Prostate gland (tissue), 2 donors: ENCODE measurements around the gene RAD51.

Experiments used
- CTCF ChIP-seq, 4 experiments: fragments of 200-600 bp in 2 of 4; fragments of 450-650 bp in 2 of 4; sonication (generic) in 2 of 4; IDR thresholded peaks; 1 replicate in 3 of 4; 2 replicates in 1 of 4; pipeline ENCODE4 v1.5.1; 2016 to 2019; ENCODE audit warnings: antibody characterized with exemption in 4 of 4, mild to moderate bottlenecking in 2 of 4, moderate library complexity in 2 of 4
- POLR2A ChIP-seq: fragments of 450-650 bp; IDR thresholded peaks from one replicate; pipeline ENCODE4 v1.6.1; 2016; ENCODE audit warnings: antibody characterized with exemption, mild to moderate bottlenecking

- TF ChIP-seq CTCF (IDR thresholded peaks at IDR 0.05) (no peak), POLR2A (no peak)
These were observed 27.4 kb downstream of the RAD51 start for GRCh38 chr15:40722354-40722753.
